Lower leg skin (tissue), 4 donors: ENCODE results near the gene PCGF2. TPM values are rescaled to one million over a fixed set of nuclear protein-coding genes. Genes with fewer than 3 reads are reported as not detected.

Experiments used
- DNase-seq, 2 donors: peaks; one replicate each; pipeline ENCODE4 v3.0.0-alpha.2; 2019; ENCODE audit warnings: low spot score in 2 of 2
- H3K4me3 ChIP-seq: fragments of 200-600 bp; sonication (generic); 2 replicates; pipeline ENCODE4 v1.5.1; 2017; ENCODE audit warnings: mild to moderate bottlenecking, low read depth; ENCODE audit not compliant: poor library complexity, severe bottlenecking
- POLR2A ChIP-seq, 2 donors: fragments of 450-650 bp; IDR thresholded peaks; one replicate each; pipeline ENCODE4 v1.6.1; 2016 to 2017; ENCODE audit warnings: antibody characterized with exemption in 2 of 2, mild to moderate bottlenecking in 1 of 2, moderate library complexity in 1 of 2
- WGBS, 2 donors: methylation state at CpG; one replicate each; pipeline ENCODE4 v1.1.5; 2018; 5-methylcytosine and 5-hydroxymethylcytosine counted together
- intact Hi-C: fragments of 100-400 bp; cut with DNase I; formaldehyde crosslinking; loops from one replicate; pipeline ENCODE4 v1.15.0; 2023; ENCODE audit warnings: low total_unique reads
- total RNA-seq, 4 donors: library from RNA; depleted of rRNA; stranded (reverse); fragments of >200 nt; gene quantifications; one replicate each; pipeline ENCODE4 v1.1.0, GENCODE V29; 2016
- TF ChIP-seq, protein P1 (sequence below), 3 donors: fragments of 450-650 bp; IDR thresholded peaks; one replicate each; pipeline ENCODE4 v1.5.1; 2016; ENCODE audit warnings: antibody characterized with exemption in 3 of 3, mild to moderate bottlenecking in 3 of 3, moderate library complexity in 2 of 3

PCGF2 gene
- total RNA-seq, 4 donors from 2014 or later, result 7.5 to 11.4 (median 8.6) TPM

- DNase-seq, result peak; percentile 71 to 95
- H3K4me3 ChIP-seq, result peak overlapping the region; percentile 88
- intact Hi-C loops, result no loop called here
- no peak for TF ChIP-seq POLR2A (IDR thresholded peaks at IDR 0.05)
- TF ChIP-seq, protein P1, sequence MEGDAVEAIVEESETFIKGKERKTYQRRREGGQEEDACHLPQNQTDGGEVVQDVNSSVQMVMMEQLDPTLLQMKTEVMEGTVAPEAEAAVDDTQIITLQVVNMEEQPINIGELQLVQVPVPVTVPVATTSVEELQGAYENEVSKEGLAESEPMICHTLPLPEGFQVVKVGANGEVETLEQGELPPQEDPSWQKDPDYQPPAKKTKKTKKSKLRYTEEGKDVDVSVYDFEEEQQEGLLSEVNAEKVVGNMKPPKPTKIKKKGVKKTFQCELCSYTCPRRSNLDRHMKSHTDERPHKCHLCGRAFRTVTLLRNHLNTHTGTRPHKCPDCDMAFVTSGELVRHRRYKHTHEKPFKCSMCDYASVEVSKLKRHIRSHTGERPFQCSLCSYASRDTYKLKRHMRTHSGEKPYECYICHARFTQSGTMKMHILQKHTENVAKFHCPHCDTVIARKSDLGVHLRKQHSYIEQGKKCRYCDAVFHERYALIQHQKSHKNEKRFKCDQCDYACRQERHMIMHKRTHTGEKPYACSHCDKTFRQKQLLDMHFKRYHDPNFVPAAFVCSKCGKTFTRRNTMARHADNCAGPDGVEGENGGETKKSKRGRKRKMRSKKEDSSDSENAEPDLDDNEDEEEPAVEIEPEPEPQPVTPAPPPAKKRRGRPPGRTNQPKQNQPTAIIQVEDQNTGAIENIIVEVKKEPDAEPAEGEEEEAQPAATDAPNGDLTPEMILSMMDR (IDR thresholded peaks at IDR 0.05), result peak in 1 of 3 donors; percentile 54
- 1% methylated on average over 39 to 50 of the region's 50 CpGs for WGBS, 2 donors
These were observed 44.2 kb downstream of the PCGF2 start for GRCh38 chr17:38703742-38704605.

GRCh38 chr17:38702916-38703741 is 45.0 kb downstream of the PCGF2 start:
- TF ChIP-seq, protein P1 (IDR thresholded peaks at IDR 0.05), result no peak
- no peak for TF ChIP-seq POLR2A (IDR thresholded peaks at IDR 0.05)
- WGBS, 2 donors, result 1 to 3% methylated on average over 55 of the region's 55 CpGs
- intact Hi-C loops, result no loop called here
- peak in 1 of 2 donors; percentile 31 for DNase-seq
- peak overlapping the region; percentile 88 for H3K4me3 ChIP-seq

- peak in 1 of 2 donors; percentile 47 for TF ChIP-seq POLR2A (IDR thresholded peaks at IDR 0.05)
- TF ChIP-seq, protein P1 (IDR thresholded peaks at IDR 0.05), result no peak
- peak overlapping the region; percentile 52 for H3K4me3 ChIP-seq
- peak; percentile 81 to 98 for DNase-seq
- 0 to 1% methylated on average over 63 to 68 of the region's 81 CpGs for WGBS, 2 donors
- intact Hi-C loops, result no loop called here
These were observed 45.8 kb downstream of the PCGF2 start for GRCh38 chr17:38702166-38702915.

- peak in 1 of 2 donors; percentile 36 for DNase-seq
- WGBS, 2 donors, result 2 to 3% methylated on average over 8 to 25 of the region's 25 CpGs
- intact Hi-C loops, result no loop called here
These were observed 46.5 kb downstream of the PCGF2 start for GRCh38 chr17:38701504-38702165.

More at GRCh38 chr17:38701504-38702165, 46.5 kb downstream of the PCGF2 start:
- peak overlapping the region; percentile 52 for H3K4me3 ChIP-seq
- TF ChIP-seq POLR2A (IDR thresholded peaks at IDR 0.05), result no peak
- TF ChIP-seq, protein P1 (IDR thresholded peaks at IDR 0.05), result no peak
